ENCODE measurements around the gene GPR148. TPM values are rescaled to one million over a fixed set of nuclear protein-coding genes. Genes with fewer than 3 reads are reported as not detected.

The GPR148 gene
- total RNA-seq, 4 donors from 2014 or later: not detected

DNA sequence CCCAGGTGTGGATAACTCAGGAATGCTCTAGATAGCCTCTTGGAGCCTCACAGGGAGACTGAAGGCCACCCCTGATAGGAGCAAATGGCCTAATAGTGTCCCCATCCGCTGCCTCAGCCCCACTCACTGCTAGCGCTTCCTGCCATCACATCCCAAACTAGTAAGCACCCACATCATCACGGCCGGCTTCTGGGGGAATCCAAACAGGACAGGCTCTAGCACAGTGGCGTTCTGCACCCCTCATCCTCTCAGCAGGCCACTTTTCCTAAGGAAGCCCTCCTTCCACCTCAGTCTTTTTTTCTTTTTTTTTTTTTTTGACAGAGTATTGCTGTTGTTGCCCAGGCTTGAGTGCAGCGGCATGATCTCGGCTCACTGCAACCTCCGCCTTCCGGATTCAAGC, 20.2 kb downstream of the GPR148 start:
- H3K27ac ChIP-seq (replicated peaks in 1 of 4): no peak overlapping the region
- no peaks in the 10 kb centered on the region for H3K4me1 ChIP-seq
- intact Hi-C loops (cut with DNase I): no loop called here
- H3K27me3 ChIP-seq: peaks cover 0 to 39% (median 0%) of the 10 kb centered on the region in 4 donors
- no peaks in the 10 kb centered on the region for H3K36me3 ChIP-seq
- no peaks in the 10 kb centered on the region for H3K9me3 ChIP-seq
- DNase-seq (ENCODE audit: extremely low spot score): no peak
- no peak for TF ChIP-seq POLR2A (IDR thresholded peaks at IDR 0.05; ENCODE audit: low read depth)
- TF ChIP-seq, protein P1, sequence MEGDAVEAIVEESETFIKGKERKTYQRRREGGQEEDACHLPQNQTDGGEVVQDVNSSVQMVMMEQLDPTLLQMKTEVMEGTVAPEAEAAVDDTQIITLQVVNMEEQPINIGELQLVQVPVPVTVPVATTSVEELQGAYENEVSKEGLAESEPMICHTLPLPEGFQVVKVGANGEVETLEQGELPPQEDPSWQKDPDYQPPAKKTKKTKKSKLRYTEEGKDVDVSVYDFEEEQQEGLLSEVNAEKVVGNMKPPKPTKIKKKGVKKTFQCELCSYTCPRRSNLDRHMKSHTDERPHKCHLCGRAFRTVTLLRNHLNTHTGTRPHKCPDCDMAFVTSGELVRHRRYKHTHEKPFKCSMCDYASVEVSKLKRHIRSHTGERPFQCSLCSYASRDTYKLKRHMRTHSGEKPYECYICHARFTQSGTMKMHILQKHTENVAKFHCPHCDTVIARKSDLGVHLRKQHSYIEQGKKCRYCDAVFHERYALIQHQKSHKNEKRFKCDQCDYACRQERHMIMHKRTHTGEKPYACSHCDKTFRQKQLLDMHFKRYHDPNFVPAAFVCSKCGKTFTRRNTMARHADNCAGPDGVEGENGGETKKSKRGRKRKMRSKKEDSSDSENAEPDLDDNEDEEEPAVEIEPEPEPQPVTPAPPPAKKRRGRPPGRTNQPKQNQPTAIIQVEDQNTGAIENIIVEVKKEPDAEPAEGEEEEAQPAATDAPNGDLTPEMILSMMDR (IDR thresholded peaks at IDR 0.05): no peak
- no peak for TF ChIP-seq POLR2AphosphoS5 (IDR thresholded peaks at IDR 0.05)
- no peak for TF ChIP-seq EP300 (IDR thresholded peaks at IDR 0.05)
- WGBS: 82% methylated on average over 9 of the region's 9 CpGs
- H3K4me3 ChIP-seq: no peak overlapping the region

DNA sequence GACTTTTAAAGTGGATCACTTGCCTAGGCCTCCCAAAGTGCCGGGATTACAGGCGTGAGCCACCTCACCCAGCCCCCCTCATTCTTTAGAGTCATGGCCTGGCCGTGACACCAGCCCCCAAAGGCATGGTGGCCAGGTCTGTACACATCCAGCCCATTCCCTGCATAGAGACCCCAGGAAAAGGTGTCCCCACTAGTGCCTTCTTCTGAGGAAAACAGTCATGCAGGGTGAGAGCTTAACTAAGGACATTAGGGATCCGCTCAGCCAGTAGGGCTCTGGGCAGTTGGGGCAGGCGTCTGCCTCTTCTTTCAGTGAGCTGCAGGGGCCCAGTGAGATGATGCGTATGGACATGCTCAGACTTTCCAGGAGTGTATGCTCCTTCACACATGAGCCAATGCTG, 20.8 kb downstream of the GPR148 start:
- no peaks in the 10 kb centered on the region for H3K36me3 ChIP-seq
- H3K4me3 ChIP-seq: no peak overlapping the region
- no peak for DNase-seq (ENCODE audit: extremely low spot score)
- no peaks in the 10 kb centered on the region for H3K9me3 ChIP-seq
- no peak overlapping the region for H3K27ac ChIP-seq (replicated peaks in 1 of 4)
- no peaks in the 10 kb centered on the region for H3K4me1 ChIP-seq
- H3K27me3 ChIP-seq: peaks cover 0 to 39% (median under 1%) of the 10 kb centered on the region in 4 donors
- no peak for TF ChIP-seq POLR2AphosphoS5 (IDR thresholded peaks at IDR 0.05)
- TF ChIP-seq, protein P1 (IDR thresholded peaks at IDR 0.05): no peak
- TF ChIP-seq POLR2A (IDR thresholded peaks at IDR 0.05; ENCODE audit: low read depth): no peak
- TF ChIP-seq EP300 (IDR thresholded peaks at IDR 0.05): no peak
- intact Hi-C loops (cut with DNase I): no loop called here
- WGBS: 69% methylated on average over 6 of the region's 6 CpGs

DNA sequence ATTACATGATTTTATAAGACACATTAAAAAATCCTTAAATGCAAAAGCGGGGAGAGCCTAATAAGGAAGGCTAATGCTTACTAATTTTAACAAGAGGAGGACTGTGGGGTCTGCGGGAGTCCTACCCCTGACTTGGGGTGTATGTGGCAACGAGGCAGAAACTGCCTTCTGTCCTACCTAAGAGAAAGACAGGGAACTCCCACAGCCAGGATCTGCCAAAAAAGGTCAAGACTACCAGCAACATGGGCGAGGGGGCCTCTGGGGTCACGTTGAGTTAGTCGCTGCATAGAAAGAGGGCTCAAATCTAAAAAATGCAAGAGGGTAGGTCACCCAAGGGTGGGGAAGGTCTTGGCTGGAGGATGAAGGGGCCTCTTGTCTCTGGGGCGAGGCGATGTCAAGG, 25.9 kb downstream of the GPR148 start:
- no peak for DNase-seq (ENCODE audit: extremely low spot score)
- peaks cover 0 to 15% (median 7%) of the 10 kb centered on the region in 4 donors for H3K4me1 ChIP-seq
- no peak overlapping the region for H3K4me3 ChIP-seq
- WGBS: 38% methylated on average over 8 of the region's 8 CpGs
- intact Hi-C loops (cut with DNase I): no loop called here
- H3K36me3 ChIP-seq: no peaks in the 10 kb centered on the region
- no peaks in the 10 kb centered on the region for H3K9me3 ChIP-seq
- H3K27ac ChIP-seq (replicated peaks in 1 of 4): no peak overlapping the region
- no peak for TF ChIP-seq POLR2A (IDR thresholded peaks at IDR 0.05; ENCODE audit: low read depth)
- no peak for TF ChIP-seq EP300 (IDR thresholded peaks at IDR 0.05)
- TF ChIP-seq, protein P1 (IDR thresholded peaks at IDR 0.05): no peak
- TF ChIP-seq POLR2AphosphoS5 (IDR thresholded peaks at IDR 0.05): no peak
- peaks cover 0 to 82% (median 24%) of the 10 kb centered on the region in 4 donors for H3K27me3 ChIP-seq

DNA sequence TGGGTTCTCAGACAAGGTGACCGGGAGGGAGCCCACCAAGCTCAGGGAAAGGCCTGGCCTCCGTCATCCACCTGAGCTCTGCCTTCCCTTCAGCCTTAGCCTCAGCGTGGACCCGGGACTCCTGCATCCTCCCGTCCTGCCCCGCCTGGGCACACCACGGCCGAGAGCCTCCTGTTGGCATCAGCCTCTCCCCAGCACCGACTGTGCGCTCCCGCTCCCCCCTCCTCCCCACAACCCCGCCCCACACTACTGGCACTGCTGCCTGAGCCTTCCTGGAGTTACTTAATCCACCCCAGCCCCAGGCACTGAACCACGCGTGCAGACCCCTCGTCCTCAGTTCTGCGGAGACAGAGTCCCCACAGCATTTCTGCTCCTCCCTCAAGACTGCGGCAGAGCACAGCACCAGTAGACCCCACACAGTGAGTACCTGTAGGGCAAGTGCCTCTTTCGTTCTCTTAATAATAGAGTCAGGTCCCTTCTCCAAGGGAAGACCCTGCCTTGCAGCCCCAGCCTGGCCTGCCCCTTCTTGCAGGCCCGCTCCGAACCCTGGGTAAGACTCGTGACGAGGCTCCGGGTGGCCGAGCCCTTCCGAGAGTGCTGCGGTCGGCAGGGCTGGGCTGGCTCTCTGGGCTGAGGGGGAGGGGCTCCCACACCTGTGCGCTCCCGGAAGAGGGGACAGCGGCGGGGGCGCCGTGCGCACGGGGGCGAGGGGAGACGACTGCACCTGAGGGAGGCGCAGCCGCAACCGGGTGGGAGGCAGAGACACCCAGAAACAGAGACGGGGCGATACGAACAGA, 26.6 kb downstream of the GPR148 start, which contains the start of gene AMER3:
Gene AMER3 (plus strand): TSS at position 285 of the 797 bp plus-strand sequence. CDS start 6,533 bp downstream, outside the sequence.
- peaks cover 0 to 88% (median 24%) of the 10 kb centered on the region in 4 donors for H3K27me3 ChIP-seq
- WGBS: 1% methylated on average over 27 of the region's 43 CpGs
- DNase-seq (ENCODE audit: extremely low spot score): peak; percentile 79
- peaks cover 0 to 15% (median 7%) of the 10 kb centered on the region in 4 donors for H3K4me1 ChIP-seq
- no peaks in the 10 kb centered on the region for H3K36me3 ChIP-seq
- TF ChIP-seq POLR2A (IDR thresholded peaks at IDR 0.05; ENCODE audit: low read depth) (no peak), POLR2AphosphoS5 (IDR thresholded peaks at IDR 0.05) (no peak), EP300 (IDR thresholded peaks at IDR 0.05) (no peak)
- TF ChIP-seq, protein P1 (IDR thresholded peaks at IDR 0.05): no peak
- peak within 1 kb of the TSS; percentile 19 to 49 (median 31) for H3K4me3 ChIP-seq
- no peak within 1 kb of the TSS for H3K27ac ChIP-seq (replicated peaks in 1 of 4)
- intact Hi-C loops (cut with DNase I): no loop called here
- H3K9me3 ChIP-seq: no peaks in the 10 kb centered on the region
